Thyroid gland (tissue), 4 donors: ENCODE data around the gene FSIP1. TPM values are rescaled to one million over a fixed set of nuclear protein-coding genes. Genes with fewer than 3 reads are reported as not detected.
A peak's percentile ranks its signal among the peaks of the same experiment; 100 is the strongest.

ENCODE experiments used
- DNase-seq, 2 donors: peaks; one replicate each; pipeline ENCODE4 v3.0.0-alpha.2; 2019
- H3K27ac ChIP-seq, 3 donors: fragments of 200-600 bp; sonication (generic); 1 replicate in 2 of 3; 2 replicates in 1 of 3; pipeline ENCODE4 v1.5.1; 2016 to 2019; ENCODE audit warnings: mild to moderate bottlenecking in 1 of 3, moderate library complexity in 1 of 3
- H3K27me3 ChIP-seq: fragments of 200-600 bp; sonication (generic); one replicate; pipeline ENCODE4 v1.5.1; 2019
- H3K36me3 ChIP-seq, 2 donors: fragments of 200-600 bp; sonication (generic); one replicate each; pipeline ENCODE4 v1.5.1; 2016 to 2019
- H3K4me1 ChIP-seq, 2 donors: fragments of 200-600 bp; sonication (generic); one replicate each; pipeline ENCODE4 v1.5.1; 2017 to 2019
- H3K4me3 ChIP-seq, 3 donors: fragments of 200-600 bp; sonication (generic); replicated peaks in 1 of 3; 1 replicate in 2 of 3; 2 replicates in 1 of 3; pipeline ENCODE4 v1.5.1; 2016; ENCODE audit warnings: mild to moderate bottlenecking in 1 of 3
- H3K9me3 ChIP-seq: fragments of 200-600 bp; sonication (generic); one replicate; pipeline ENCODE4 v1.5.1; 2017
- POLR2A ChIP-seq, 2 donors: fragments of 450-650 bp; IDR thresholded peaks; one replicate each; pipeline ENCODE4 v1.6.1; 2017; ENCODE audit warnings: antibody characterized with exemption in 2 of 2, mild to moderate bottlenecking in 2 of 2, moderate library complexity in 1 of 2
- WGBS, 2 donors: methylation state at CpG; one replicate each; pipeline ENCODE4 v1.1.5; 2017; 5-methylcytosine and 5-hydroxymethylcytosine counted together
- intact Hi-C: fragments of 100-400 bp; cut with DNase I; formaldehyde crosslinking; loops from one replicate; pipeline ENCODE4 v1.15.1; 2023
- total RNA-seq, 4 donors: library from RNA; depleted of rRNA; stranded (reverse); fragments of >200 nt; gene quantifications; one replicate each; pipeline ENCODE4 v1.2.3, GENCODE V29; 2016
- TF ChIP-seq, protein P1 (sequence below), 6 experiments: fragments of 200-600 bp in 3 of 6; fragments of 450-650 bp in 3 of 6; sonication (generic) in 3 of 6; IDR thresholded peaks; one replicate each; pipeline ENCODE4 v1.5.1; 2016 to 2019; ENCODE audit warnings: antibody characterized with exemption in 6 of 6, mild to moderate bottlenecking in 2 of 6, inconsistent platforms in 1 of 6, moderate library complexity in 1 of 6

The FSIP1 gene
- total RNA-seq, 4 donors from 2014 or later: 0.94 to 2.5 (median 1.5) TPM

DNA sequence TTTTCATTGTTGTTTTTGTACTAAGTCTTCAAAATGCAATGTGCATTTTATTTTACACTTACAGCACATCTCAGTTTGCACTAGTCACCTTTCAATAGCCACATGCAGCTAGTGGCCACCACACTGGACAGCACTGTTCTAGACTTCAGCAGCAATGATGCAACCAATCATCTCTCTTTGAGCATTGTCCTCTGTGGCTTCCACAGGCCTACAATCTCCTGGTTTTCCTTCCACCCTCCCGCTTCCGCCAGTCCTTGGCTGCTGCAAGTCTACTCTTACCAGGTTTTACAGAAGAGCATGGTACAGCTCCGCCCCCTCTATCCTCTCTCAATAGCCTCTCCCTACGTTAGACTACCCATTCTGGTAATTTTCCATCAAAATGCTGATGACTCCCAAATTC lies 25.1 kb upstream of the FSIP1 start:
- 89 to 92% methylated on average over 4 of the region's 4 CpGs for WGBS, 2 donors
- TF ChIP-seq POLR2A (IDR thresholded peaks at IDR 0.05): no peak
- intact Hi-C loops: no loop called here
- Histone ChIP-seq H3K4me1 (no peaks in the 10 kb centered on the region), H3K9me3 (no peaks in the 10 kb centered on the region), H3K27ac (no peak overlapping the region), H3K27me3 (no peaks in the 10 kb centered on the region), H3K36me3 (no peaks in the 10 kb centered on the region), H3K4me3 (no peak overlapping the region)
- no peak for DNase-seq

DNA sequence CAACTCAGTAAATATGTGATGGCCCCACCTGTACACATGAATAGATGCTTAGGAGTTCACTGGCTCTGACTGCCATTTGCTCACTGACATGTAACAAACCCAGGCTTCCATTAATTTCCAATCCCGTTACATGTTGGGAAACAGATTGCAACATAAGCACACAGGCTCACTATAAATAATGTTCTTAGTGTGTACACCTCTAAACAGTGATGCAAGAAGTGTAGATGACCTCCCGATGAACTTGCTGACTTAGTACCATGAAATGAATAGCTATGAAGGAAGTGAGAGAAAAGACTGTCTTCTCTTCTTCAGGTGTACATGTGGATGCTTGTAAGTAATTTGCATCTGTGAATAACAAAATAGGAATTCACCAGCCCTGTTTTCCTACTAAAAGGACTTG lies 21.4 kb upstream of the FSIP1 start:
- no peaks in the 10 kb centered on the region for H3K27me3 ChIP-seq
- 88 to 95% methylated on average over 2 of the region's 2 CpGs for WGBS, 2 donors
- no peaks in the 10 kb centered on the region for H3K9me3 ChIP-seq
- no peaks in the 10 kb centered on the region for H3K4me1 ChIP-seq
- TF ChIP-seq, protein P1, sequence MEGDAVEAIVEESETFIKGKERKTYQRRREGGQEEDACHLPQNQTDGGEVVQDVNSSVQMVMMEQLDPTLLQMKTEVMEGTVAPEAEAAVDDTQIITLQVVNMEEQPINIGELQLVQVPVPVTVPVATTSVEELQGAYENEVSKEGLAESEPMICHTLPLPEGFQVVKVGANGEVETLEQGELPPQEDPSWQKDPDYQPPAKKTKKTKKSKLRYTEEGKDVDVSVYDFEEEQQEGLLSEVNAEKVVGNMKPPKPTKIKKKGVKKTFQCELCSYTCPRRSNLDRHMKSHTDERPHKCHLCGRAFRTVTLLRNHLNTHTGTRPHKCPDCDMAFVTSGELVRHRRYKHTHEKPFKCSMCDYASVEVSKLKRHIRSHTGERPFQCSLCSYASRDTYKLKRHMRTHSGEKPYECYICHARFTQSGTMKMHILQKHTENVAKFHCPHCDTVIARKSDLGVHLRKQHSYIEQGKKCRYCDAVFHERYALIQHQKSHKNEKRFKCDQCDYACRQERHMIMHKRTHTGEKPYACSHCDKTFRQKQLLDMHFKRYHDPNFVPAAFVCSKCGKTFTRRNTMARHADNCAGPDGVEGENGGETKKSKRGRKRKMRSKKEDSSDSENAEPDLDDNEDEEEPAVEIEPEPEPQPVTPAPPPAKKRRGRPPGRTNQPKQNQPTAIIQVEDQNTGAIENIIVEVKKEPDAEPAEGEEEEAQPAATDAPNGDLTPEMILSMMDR (IDR thresholded peaks at IDR 0.05): no peak
- TF ChIP-seq POLR2A (IDR thresholded peaks at IDR 0.05): no peak
- H3K36me3 ChIP-seq: no peaks in the 10 kb centered on the region
- H3K27ac ChIP-seq: no peak overlapping the region
- DNase-seq: no peak
- intact Hi-C loops: no loop called here
- H3K4me3 ChIP-seq: no peak overlapping the region

DNA sequence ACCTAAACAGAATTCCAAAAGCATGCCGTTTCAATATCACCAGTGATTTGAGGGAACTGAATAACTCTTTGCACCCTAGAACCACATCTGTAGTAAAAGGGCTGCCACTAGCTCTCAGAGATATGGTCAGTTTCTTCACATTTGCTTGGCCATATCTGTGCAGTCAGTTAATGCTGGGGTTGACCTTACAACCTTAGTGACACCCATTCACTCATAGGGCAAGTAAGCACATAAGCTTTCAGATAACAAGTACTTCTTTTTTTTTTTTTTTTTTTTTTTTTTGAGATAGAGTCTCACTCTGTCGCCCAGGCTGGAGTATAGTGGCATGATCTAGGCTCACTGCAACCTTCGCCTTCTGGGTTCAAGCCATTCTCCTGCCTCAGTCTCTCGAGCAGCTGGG lies 20.4 kb upstream of the FSIP1 start:
- Histone ChIP-seq H3K4me3 (no peak overlapping the region), H3K36me3 (no peaks in the 10 kb centered on the region), H3K4me1 (no peaks in the 10 kb centered on the region), H3K27ac (no peak overlapping the region), H3K9me3 (no peaks in the 10 kb centered on the region), H3K27me3 (no peaks in the 10 kb centered on the region)
- 91 to 93% methylated on average over 4 of the region's 4 CpGs for WGBS, 2 donors
- intact Hi-C loops: no loop called here
- TF ChIP-seq, protein P1 (IDR thresholded peaks at IDR 0.05): no peak
- no peak for TF ChIP-seq POLR2A (IDR thresholded peaks at IDR 0.05)
- no peak for DNase-seq

DNA sequence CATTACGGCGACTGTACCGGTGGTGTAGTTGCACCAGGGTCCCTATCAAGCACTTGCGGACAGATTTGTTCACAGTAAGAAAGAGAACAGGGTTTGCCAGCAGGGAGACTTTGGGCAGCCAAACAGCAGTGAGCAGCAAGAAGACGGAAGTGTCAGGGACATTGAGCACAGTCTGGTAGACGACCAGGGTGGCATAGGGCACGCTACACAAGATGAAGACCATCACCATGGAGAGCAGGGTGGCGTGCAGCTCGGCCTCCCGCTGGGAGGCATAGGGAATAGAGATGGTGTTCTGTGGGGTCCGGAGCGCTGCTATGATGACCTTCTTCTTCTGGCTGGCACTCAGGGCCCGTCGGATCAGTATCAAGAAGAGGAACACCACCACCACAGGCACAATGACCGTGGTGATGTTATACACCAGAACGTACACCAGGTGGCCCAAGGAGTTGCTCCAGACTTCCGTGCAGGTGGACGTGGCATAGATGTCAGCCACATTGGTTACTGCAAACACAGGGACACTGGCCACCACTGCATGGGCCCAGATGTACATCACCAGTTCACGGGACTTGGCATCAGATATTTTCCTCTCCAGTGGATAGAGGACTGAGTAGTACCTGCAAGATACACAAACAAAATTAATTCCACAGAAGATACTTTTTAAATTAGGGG lies 19.1 kb upstream of the FSIP1 start:
- peak; percentile 40 to 44 for DNase-seq
- 80 to 88% methylated on average over 13 to 19 of the region's 19 CpGs for WGBS, 2 donors
- Histone ChIP-seq H3K4me1 (no peaks in the 10 kb centered on the region), H3K36me3 (no peaks in the 10 kb centered on the region), H3K27me3 (no peaks in the 10 kb centered on the region), H3K27ac (no peak overlapping the region), H3K9me3 (no peaks in the 10 kb centered on the region), H3K4me3 (no peak overlapping the region)
- TF ChIP-seq POLR2A (IDR thresholded peaks at IDR 0.05): no peak
- TF ChIP-seq, protein P1 (IDR thresholded peaks at IDR 0.05): peak in 4 of 6 experiments; percentile 11 to 46 (median 36)
- intact Hi-C loops: no loop called here

DNA sequence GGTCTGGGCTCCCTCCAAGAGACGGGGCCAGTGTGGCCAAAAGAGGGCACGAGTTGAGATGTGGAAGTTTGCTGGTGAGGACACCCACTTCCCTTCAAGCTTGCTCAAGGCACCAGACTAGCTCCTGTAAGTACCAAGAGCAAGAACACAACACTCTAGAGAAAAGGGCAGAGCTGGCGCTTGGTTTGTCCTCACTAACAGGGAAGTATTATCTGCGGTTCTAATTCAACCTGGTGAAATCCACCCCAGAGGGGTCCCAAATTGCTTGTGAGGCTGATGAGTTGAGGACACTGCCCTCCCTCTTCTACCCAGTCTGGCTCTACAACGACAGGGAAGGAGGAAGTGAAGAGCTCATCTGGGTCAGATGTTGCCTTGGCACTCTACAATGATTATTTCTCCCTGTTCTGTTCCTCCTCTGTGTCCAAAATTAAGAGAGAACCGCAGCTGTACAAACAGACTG lies 16.9 kb upstream of the FSIP1 start:
- no peaks in the 10 kb centered on the region for H3K9me3 ChIP-seq
- no peak overlapping the region for H3K4me3 ChIP-seq
- no peak overlapping the region for H3K27ac ChIP-seq
- no peaks in the 10 kb centered on the region for H3K4me1 ChIP-seq
- no peak for DNase-seq
- H3K36me3 ChIP-seq: no peaks in the 10 kb centered on the region
- intact Hi-C loops: loop anchor here (10.0 kb wide), 1 partner anchor 75 kb away; no protein-coding TSS in a partner anchor
- TF ChIP-seq, protein P1 (IDR thresholded peaks at IDR 0.05): no peak
- TF ChIP-seq POLR2A (IDR thresholded peaks at IDR 0.05): no peak
- whole genome bisulfite sequencing, 2 donors: 69 to 78% methylated on average over 6 of the region's 6 CpGs
- H3K27me3 ChIP-seq: no peaks in the 10 kb centered on the region
